Activated CD8-positive, alpha-beta memory T cell treated with anti-CD3 and anti-CD28 coated beads, Interleukin-2, amount 50 U/mL, for 24 hours (primary cell): ENCODE data around the gene OR7G3.

ENCODE experiments used
- DNase-seq: peaks from one replicate; pipeline ENCODE4 v3.0.0-alpha.2; 2020; ENCODE audit errors: extremely low read depth

OR7G3 gene

GRCh38 chr19:9126900-9127405 is at the start of gene OR7G3:
Gene OR7G3, minus strand, starts transcription at chr19:9126950. Its CDS starts 0 bp downstream, at chr19:9126950.
- DNase-seq, result no peak

DNA sequence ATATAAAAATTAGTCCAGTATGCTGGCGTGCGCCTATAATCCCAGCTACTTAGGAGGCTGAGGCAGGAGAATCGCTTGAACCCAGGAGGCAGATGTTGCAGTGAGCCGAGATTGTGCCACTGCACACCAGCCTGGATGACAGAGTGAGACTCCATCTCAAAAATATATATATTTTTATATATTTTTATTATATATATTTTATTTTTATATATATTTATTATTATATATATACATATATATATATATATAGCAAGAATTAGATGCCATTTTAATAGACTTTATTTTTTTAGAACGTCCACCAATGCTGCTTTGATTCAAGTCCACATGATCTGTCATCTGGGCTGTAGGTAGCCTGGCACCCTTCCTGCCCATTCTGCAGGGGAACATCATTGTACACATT is 48.6 kb upstream of the OR7G3 start:
- no peak for DNase-seq

GRCh38 chr19:9171393-9171991 is 44.7 kb upstream of the OR7G3 start:
- DNase-seq, result no peak

DNA sequence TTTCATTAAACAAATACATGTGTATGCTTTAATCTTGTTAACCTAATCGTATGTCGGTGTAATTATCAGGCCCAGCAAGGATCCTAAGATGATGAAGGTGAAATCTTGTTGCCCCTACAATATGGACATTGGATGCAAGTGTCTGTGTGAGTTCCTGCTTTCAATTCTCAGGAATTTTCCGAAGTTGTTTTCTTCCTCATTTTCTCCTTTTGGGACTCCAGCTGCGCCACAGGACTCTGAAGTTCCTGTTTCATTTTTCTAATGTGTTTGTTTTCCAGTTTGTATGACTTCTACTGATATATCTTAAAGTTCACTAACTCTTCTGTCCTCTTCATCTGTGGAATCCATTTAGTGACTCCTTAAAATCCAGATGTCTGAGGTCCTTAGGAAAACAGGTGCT is 40.1 kb upstream of the OR7G3 start:
- DNase-seq, result no peak

DNA sequence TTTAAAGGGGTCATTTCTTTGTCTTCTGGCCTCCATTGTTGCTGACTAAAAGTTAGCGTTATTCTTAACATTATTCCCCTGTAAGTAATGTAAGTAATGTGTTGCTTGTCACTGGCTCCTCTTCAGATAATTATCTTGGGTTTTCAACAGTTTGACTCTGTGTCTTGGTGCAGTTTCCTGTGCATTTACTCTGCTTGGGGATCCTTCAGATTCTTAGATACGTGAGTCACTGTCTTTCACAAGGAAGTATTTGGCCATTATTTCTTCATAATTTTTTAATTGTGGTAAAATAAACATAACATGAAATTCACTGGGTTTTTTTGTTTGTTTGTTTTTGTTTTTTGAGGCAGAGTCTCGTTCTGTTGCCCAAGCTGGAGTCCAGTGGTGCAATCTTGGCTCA is 38.5 kb upstream of the OR7G3 start:
- no peak for DNase-seq

DNA sequence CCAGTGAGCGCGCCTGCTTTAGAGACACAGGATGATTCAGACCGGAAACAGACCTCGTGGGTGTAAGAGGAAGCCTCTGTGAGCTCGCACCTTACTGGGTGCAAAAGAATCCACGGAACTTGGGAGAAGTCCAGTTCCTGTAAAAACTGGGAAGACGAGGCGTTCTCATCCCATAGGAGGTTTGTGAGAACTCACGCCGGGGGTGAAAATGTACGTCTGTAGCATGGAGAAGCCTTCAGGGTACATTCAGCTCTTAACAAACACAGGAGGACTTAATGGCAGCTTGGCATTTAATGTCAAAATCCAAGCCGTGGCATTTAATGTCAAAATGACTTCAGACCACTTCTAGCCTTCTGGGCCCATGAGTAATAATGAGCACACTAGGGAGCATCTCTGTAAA is 34.7 kb upstream of the OR7G3 start:
- no peak for DNase-seq

DNA sequence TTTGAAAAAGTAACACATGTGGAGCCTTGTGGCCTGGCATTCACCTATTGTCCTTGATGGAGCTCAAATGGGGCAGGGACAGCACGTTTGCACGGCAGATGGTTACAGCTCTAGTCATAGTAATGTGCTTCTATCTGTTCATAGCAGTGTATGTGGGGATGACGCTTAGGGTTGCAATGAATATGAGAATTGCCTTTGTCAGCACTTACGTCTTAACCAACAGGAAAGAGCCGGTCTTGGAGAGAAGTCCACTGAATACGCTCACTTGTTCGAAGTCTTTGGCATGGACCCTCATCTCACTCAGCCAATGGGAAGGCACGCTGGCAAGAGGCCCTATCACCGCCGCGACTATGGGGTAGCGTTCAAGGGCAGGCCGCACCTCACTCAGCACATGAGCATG is 33.1 kb upstream of the OR7G3 start:
- DNase-seq, result no peak

DNA sequence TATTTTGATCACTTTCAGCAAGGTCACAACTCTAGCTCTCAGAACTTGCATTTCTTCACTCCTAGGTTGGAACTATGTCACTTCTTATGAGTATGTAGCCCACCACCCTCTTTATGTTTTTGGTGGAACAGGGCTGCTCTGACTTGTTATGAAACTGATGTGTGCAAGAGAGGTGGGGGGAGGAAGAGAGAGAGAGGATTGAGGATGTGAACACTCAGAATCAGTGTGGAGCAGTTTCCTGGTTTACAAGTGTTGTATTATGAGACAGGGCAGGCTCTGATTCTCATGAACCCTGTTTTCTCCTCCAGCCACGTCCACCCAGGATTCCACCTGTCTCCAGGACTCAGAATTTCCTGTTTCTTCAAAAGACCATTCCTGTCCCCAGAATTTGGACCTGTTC is 29.6 kb upstream of the OR7G3 start:
- DNase-seq, result no peak

DNA sequence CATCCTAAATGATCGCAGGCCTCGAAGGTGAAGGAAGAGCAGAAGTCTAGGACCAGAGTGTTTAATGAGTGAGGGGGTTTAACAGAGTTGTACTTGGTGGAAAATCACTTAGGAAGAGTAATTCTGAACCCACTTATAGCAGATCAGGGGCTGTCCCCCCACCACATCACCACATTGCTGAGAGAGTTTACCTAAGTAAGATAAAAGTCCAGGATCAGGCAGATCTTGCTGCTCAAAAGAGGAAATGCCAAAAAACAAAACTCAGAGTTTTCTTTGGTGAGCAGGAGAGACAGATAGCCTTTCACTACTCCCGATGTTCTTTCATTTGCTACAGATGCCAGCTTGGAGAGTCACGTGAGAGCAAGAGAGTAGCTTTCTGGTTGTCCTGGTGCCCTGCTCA is 28.8 kb upstream of the OR7G3 start:
- no peak for DNase-seq

DNA sequence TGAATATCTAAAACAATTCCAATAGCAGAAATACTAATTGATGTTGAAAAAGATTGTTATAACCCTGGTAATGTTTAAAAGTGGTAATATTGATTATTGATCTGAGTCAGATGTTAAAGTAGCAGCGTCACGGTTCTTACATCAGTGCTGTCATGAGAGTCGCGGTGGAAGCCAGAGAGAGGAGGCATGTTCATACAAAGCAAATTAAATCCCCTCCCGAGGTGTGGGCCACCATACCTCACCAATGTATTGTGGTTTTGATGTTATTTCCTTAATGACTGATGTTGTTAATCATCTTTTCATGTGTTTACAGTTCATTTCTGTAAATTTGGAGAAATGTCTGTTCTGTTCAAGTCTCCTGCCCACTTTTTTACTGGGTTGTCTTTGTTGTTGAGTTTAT is 24.6 kb upstream of the OR7G3 start:
- no peak for DNase-seq

DNA sequence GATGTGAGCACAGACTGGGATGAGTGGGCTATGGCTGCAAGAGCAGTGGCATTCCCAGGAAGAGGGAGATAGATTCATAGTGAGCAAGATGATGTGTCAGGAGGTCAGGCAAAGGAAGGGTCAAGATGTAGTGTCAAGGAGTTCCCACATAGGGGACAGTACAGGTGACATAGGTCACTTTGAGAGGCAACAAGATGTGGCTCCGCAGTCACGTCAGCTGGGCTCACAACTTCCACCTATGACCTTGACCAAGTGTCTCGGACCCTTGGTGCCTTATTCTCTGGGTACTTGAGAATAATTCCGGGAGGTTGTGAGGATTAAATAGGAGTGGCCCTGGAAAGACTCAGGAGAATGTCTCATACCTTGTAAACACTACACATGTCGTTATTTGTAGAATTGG is 23.9 kb upstream of the OR7G3 start:
- no peak for DNase-seq

DNA sequence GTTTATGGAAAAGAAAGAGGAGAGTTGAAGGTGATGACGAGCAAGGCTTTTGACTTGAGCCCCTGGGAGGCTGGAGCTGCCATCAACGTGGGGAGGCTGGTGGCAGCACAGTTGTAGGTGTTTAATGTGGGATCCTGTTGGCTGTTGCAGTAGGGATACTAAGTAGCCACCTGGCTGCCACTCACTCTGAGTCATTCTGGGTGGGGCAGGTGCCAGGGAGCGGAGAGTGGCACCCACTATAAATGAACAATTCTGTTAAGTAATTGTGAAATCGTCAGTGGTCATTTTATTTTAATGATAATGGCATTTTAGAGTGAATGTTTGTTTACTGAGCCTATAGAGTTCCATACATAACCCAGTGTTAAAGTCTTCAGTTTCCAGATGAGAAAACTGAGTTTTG is 23.2 kb upstream of the OR7G3 start:
- DNase-seq, result no peak

- no peak for DNase-seq
Measured at GRCh38 chr19:9148697-9149096, 21.9 kb upstream of the OR7G3 start.

GRCh38 chr19:9146882-9147281 is 20.1 kb upstream of the OR7G3 start:
- DNase-seq, result no peak

DNA sequence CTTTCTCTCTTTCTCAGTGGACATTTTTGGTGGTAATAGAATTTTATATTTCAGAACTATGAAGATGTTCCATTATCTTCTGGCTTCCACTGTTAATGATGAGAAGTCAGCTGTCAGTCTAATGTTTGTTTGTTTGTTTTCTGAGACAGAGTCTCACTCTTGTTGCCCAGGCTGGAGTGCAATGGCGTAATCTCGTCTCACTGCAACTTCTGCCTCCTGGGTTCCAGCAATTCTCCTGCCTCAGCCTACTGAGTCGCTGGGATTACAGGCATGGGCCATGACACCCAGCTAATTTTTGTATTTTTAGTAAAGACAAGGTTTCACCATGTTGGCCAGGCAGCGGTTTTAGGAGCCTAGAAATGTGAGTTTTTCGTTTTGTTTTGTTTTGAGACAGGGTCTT is 18.2 kb upstream of the OR7G3 start:
- DNase-seq, result no peak

GRCh38 chr19:9140159-9140874 is 13.6 kb upstream of the OR7G3 start, which contains the start of gene ZNF317:
Gene ZNF317, plus strand, starts transcription at chr19:9140397. Its CDS starts 15,620 bp downstream, at chr19:9156017.
- DNase-seq, result peak; percentile 84

DNA sequence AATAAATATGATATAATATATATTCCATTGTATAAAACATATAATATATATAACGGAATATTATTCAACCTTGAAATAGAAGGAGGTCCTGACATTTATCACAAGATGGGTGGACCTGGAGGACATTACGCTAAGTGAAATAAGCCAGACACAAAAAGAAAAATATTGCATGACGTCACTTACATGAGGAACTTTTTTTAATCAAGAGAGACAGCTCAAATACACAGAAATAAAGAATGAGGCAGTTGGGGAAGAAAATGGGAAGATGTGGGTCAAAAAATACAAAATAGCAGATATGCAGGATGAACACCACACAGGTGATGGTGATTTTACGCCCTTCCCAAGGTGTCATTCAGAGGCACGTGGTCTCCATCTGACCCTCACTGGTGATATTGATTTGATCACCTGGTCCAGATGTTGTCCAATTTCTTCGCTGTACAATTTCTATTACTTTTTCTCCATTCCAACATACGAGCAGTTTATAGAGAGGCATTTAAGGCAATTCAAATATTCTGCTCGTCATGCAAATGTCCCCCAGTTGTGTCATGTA is 12.9 kb upstream of the OR7G3 start:
- DNase-seq, result no peak

GRCh38 chr19:9132422-9132821 is 5.7 kb upstream of the OR7G3 start:
- no peak for DNase-seq

GRCh38 chr19:9130965-9131364 is 4.2 kb upstream of the OR7G3 start:
- no peak for DNase-seq

DNA sequence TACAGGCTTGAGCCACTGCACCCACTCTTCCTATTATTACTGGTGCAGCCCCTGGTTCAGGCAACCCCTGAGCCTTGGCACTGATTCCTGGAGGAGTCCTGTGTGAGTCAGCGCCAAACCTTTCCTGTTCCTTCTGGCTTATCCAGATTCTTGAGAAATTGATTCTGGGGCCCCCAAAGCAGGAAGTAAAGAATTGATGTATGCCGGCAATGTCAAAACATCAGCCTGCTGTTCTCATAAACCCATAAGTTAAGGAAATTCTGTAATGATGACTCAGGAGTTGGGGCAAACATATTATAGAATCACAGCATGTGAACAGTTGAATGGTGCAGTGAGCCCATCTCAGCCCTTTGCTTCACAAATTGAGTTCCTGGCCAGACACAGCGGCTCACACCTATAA is 1.4 kb upstream of the OR7G3 start:
- DNase-seq, result no peak

DNA sequence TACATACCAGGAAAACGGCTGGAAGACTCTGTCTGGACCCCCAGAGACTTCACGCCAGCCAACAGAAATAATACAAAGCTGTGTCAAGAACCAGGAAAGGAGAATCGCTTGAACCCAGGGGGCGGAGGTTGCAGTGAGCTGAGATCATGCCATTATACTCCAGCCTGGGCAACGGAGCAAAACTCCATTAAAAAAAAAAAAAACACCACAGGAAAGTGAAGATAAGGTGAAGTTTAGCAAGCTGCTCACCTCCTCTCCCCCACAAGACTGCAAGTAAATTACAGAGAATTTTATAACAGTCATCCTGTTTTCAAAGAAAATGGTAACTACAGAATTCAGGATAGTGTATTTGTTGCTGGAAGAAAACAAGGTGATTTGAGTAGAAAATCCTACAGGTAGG is 10.2 kb downstream of the OR7G3 start:
- DNase-seq, result no peak

DNA sequence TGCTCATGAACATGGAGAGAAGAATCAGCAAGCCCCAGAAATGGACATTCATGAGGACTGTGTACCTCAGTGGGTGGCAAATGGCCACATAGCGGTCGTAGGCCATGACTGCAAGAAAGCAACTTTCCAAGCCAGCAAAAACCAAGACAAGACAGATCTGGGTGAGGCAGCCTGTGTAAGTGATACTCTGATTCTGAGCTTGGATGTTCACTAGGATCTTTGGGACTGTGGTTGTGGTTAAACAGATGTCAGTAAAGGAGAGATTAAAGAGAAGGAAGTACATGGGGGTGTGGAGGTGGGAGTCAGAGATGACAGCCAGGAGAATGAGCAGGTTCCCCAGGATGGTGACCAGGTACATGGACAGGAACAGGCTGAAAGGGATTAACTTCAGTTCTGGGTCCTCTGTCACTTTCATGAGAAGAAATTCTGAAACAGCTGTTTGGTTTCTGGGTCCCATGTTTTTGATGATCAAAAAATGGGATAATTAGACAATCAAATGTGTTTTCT is 11.4 kb downstream of the OR7G3 start, which contains the start of gene OR7G1:
OR7G1 (minus strand) TSS at position 457 of the 507 bp plus-strand sequence; CDS start at position 457, 0 bp downstream.
- DNase-seq, result no peak

- no peak for DNase-seq
Measured at GRCh38 chr19:9109959-9110358, 16.8 kb downstream of the OR7G3 start.
